HG03175 (cell line): ENCODE measurements around the gene MDM4.
"Not testable (repeated sequence)": the region's sequence is repeated elsewhere in the genome, so short reads cannot be mapped to it uniquely, and the experiment has no call there.

Experiments
- ATAC-seq: cut with Tn5 transposase; IDR thresholded peaks from one replicate; pipeline ENCODE4 v1.9.1; 2021; ENCODE audit warnings: mild to moderate bottlenecking, moderate library complexity; ENCODE audit not compliant: unreplicated experiment

The MDM4 gene

DNA sequence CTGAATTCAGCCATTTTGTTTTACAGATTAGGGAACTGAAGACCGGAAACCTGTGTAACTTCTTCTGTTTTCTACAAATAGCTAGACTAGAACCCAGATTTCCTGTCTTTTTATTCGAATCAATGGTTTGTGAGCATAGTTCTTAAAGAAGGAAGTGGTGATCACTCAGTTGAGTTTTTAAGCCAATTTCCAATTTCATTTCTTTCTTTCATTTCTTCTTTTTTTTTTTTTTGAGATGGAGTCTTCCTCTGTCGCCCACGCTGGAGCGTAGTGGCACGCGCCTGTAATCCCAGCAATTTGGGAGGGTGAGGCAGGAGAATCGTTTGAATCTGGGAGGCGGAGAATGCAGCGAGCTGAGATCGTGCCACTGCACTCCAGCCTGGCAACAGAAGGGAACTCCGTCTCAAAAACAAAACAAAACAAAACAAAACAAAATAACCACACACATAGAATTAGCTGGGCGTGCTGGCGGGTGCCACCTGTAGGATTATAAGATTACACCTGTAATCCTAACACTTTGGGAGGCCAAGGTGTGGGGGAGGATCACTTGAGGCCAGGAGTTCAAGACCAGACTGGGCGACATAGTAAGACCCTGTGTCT is 3.0 kb upstream of the MDM4 start:
- ATAC-seq, result peak; percentile 34

DNA sequence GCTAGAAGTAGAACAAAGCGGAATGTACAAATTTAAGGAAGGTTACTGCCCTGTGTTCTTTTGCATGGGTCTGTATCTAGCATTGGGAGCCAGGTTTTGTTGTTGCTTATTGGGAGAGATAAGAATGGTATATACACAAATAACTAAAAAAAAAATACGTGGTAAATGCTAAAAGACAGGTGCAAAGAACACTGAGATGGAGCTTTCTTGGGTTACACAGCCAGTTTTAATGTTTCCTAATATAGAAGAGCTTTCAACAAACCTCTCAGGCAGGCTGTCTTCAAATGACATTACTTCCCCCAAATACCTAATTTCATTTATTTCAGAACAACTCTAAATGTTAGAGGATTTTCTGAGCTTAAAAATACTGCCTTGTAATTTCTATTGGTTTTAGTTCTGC is 1.4 kb upstream of the MDM4 start:
- ATAC-seq, result no peak

DNA sequence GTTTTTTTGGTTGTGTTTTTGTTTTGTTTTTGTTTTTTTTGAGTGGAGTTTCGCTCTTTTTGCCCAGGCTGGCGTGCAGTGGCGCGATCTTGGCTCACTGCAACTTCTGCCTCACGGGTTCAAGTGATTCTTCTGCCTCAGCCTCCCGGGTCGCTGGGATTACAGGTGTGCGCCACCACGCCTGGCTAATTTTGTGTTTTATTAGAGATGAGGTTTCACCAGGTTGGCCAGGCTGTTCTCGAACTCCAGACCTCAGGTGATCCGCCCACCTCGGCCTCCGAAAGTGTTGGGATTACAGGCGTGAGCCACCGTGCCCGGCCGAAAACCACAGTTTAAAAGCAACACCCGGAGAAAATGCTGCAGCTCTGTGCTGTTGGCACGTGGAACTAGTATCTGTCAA is 1.2 kb downstream of the MDM4 start:
- ATAC-seq, result not testable (repeated sequence)

- peak; percentile 64 for ATAC-seq
Measured at GRCh38 chr1:204520834-204521709, 4.9 kb downstream of the MDM4 start.

DNA sequence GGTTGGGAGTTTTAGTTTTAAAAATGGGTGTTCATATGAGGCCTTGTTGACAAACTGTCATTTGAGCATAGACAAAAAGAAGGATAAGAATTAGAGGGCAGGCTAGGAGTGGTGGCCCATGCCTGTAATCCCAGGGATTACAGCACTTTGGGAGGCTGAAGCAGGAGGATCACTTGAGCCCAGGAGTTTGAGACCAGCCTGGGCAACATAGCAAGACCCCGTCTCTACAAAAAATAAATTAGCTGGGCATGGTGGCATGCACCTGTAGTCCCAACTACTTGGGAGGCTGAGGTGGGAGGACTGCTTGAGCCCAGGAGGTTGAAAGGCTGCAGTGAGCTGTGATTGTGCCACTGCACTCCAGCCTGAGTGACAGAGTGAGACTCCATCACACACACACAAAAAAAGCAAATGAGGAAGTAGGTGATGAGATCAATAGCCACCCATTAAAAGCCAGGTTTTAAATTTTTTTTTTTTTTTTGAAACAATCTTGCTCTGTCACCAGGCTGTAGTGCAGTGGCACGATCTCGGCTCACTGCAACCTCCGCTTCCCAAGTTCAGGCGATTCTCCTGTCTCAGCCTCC is 5.8 kb downstream of the MDM4 start:
- ATAC-seq, result not testable (repeated sequence)

- no peak for ATAC-seq
Measured at GRCh38 chr1:204523605-204524215, 7.5 kb downstream of the MDM4 start.

- ATAC-seq, result peak; percentile 29
Measured at GRCh38 chr1:204524986-204525385, 8.8 kb downstream of the MDM4 start.

DNA sequence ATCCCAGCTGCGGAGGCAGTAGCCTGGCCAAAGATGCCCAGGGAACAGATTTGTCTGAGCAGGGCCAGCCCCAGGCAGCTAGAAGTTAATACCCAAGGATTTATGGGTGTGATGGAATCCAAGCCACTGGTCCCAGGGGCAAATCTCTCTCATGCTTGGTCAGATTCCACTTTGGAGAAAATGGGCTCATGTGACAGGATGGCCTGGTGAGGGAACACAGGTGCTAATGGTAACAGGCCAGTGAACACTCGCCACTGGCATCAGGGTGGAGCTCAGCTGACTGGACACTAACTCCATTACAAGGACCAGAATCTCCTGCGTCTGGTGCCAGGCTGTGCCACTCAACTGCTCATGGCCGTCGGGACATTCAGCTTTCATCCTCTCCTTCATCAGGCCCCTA is 12.0 kb downstream of the MDM4 start:
- ATAC-seq, result no peak

DNA sequence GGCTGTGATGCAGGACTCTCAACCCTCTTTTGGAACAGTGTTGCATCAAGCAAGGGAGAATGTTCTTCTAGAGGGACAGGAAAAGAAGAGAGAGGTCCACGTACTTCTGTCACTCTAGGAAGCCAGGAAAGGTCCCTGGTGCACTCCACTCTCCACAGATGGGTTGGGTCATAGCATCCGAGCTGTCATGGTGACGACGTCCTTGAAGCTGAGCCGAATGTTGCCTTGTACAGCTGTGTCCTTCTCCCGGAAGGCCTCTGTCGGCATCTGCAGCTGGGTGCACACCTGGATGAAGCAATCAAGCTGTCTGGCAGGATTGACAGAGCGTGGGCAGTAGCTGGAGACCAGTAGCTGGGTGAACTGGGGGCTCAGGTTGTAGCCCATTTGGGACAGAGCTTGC is 12.5 kb downstream of the MDM4 start:
- no peak for ATAC-seq

GRCh38 chr1:204529371-204529895 is 13.2 kb downstream of the MDM4 start:
- ATAC-seq, result no peak

DNA sequence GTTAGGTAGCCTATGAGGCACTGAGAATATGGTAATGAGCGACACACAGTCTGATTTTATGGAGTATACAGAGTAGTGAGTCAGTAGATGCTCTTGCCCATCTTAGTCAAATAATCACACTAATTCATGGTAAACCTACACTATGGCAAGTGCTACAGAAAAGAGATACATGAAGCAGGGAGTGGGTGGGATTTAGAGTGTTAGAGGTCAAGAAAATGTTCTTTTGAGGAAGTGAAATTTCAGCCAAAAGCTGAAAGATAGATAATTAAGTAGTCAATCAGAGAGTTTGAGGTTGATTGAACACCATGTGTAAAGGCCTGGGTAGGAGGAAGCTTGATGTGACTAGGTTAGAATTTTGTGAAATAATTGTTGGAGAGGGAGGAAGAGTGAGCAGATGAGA is 14.7 kb downstream of the MDM4 start:
- peak; percentile 91 for ATAC-seq

DNA sequence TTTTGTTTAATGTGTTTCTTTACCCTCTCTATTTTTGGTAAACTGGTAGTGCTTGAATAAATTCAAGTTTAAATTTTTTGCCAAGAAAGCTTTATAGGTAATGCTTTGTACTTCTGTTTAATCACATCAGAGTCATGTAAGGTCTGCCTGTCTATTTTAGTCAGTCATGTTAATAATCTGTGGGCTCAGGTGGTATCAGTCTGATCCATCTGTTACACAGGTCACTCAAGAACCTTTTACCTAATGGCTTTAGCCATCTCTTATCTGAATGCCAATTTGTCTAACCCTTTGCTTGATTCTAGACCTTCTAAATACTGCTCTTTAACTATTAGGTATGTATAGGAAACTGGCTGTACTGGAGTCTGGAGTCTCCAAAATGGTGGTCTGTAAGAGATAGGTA is 16.6 kb downstream of the MDM4 start:
- ATAC-seq, result no peak

- no peak for ATAC-seq
Measured at GRCh38 chr1:204541626-204542025, 25.4 kb downstream of the MDM4 start.

DNA sequence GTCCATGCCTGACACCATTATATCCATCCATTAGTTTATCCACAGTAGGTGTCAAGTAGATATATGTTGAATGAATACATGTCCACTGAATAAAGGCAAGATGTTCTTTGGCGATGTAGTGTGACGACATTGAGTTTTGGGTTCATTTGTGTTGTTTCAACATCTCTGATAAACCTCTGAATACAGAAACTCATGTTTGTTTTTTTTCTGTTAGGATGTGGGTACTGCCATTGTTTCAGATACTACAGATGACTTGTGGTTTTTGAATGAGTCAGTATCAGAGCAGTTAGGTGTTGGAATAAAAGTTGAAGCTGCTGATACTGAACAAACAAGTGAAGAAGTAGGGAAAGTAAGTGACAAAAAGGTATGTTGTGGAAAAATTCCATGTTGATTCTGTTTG is 28.1 kb downstream of the MDM4 start:
- ATAC-seq, result no peak

DNA sequence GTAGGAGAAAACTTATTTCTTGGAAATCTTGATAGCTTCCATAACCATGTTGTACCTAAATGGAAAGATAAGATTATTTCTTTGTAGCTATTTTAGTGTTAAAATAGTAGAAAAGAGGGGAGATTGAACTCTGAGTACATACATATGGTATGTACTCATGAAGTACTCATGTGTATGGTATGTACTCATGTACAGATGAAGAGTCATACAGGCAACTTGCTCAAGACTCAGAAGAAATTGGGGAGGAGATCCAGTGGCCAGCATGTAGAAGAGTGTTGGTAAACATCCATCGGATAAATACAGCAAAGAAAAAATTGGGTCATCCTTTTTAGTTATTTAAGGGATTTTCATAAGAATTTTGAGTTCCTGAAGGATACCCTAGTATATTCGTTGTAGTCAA is 29.0 kb downstream of the MDM4 start:
- no peak for ATAC-seq

DNA sequence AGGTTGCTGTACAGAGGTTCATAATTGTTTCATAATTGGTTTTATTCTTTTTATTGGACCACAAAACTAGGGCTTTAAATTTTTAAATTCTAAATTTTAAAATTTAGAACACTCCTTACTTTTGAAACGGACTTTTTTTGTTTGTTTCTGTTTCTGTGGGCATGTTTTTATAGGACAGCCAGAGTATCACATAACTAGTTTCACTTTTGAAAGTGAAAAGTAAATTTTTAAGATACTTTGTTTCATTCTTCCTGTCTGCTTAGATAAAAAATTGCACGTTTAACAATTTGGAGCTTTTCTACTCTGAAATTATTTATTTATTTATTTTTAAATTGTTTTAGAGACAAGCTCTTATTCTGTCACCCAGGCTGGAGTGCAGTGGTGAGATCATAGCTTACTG is 29.7 kb downstream of the MDM4 start:
- no peak for ATAC-seq

GRCh38 chr1:204548265-204548664 is 32.1 kb downstream of the MDM4 start:
- ATAC-seq, result no peak

- no peak for ATAC-seq
Measured at GRCh38 chr1:204549313-204549712, 33.1 kb downstream of the MDM4 start.

- no peak for ATAC-seq
Measured at GRCh38 chr1:204550926-204551325, 34.7 kb downstream of the MDM4 start.

- ATAC-seq, result no peak
Measured at GRCh38 chr1:204556458-204557052, 40.3 kb downstream of the MDM4 start.

DNA sequence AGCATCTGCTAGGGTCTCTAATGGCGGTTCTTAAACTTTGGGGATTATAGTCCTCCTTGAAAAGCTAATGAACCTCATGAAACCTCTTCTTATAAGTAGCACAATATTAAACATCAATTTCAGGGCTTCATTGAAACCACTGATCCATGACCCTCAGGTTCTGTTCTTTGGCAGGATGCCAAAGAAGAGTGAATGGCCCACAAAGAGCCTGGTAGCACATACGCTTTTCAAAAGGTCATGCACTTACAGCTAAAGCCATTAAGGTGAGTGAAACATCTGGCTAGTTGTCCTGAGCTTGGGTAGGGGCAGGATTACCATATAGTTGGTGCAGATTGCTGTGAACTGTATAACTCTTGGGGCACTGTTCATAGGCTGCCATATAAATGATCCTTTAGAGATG is 42.3 kb downstream of the MDM4 start:
- no peak for ATAC-seq
